DND-41 (cell line): ENCODE data around the gene NME9.

Experiments
- EZH2 ChIP-seq: IDR thresholded peaks from 3 replicates; pipeline ENCODE4 v1.6.1; 2012; ENCODE audit warnings: borderline replicate concordance, low read depth, mild to moderate bottlenecking, moderate library complexity, low read length, inconsistent platforms; ENCODE audit not compliant: severe bottlenecking
- TF ChIP-seq, protein P1 (sequence below): IDR thresholded peaks from 2 replicates; pipeline ENCODE4 v1.5.1; 2012; ENCODE audit warnings: borderline replicate concordance, low read length, moderate library complexity, mild to moderate bottlenecking; ENCODE audit not compliant: poor library complexity, severe bottlenecking; ENCODE audit errors: extremely low read depth

DNA sequence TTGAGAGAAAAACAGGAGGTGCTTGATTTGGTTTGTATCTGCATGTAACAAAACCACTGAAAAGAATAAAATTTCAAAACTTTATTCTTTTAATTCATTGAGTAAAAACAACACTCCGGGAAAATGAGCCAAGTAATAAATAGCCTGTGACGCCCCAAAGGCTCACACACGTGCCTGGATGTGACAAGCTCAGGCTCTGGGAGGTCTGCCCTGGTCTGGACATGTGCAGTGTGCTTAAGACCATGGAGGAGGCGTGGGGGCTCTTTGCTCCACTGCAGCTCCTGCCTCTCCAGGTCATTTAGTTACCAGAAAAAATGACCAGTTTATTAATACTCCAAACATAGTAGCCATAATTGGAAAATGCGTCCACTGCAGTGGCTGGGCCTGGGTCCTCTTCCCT is 8.6 kb upstream of the NME9 start:
- TF ChIP-seq, protein P1, sequence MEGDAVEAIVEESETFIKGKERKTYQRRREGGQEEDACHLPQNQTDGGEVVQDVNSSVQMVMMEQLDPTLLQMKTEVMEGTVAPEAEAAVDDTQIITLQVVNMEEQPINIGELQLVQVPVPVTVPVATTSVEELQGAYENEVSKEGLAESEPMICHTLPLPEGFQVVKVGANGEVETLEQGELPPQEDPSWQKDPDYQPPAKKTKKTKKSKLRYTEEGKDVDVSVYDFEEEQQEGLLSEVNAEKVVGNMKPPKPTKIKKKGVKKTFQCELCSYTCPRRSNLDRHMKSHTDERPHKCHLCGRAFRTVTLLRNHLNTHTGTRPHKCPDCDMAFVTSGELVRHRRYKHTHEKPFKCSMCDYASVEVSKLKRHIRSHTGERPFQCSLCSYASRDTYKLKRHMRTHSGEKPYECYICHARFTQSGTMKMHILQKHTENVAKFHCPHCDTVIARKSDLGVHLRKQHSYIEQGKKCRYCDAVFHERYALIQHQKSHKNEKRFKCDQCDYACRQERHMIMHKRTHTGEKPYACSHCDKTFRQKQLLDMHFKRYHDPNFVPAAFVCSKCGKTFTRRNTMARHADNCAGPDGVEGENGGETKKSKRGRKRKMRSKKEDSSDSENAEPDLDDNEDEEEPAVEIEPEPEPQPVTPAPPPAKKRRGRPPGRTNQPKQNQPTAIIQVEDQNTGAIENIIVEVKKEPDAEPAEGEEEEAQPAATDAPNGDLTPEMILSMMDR, result no peak
- no peak for TF ChIP-seq EZH2
